Lung microvascular endothelial cell (primary cell): ENCODE data around the gene CRYAA. TPM values are rescaled to one million over a fixed set of nuclear protein-coding genes. Genes with fewer than 3 reads are reported as not detected.
"Not testable (repeated sequence)": the region's sequence is repeated elsewhere in the genome, so short reads cannot be mapped to it uniquely, and the experiment has no call there.

ENCODE experiments used
- DNase-seq, 2 donors: peaks; one replicate each; pipeline versions ENCODE4 v3.0.0 to v3.0.0-alpha.2; 2010; ENCODE audit warnings: low read depth in 2 of 2
- total RNA-seq: library from RNA; depleted of rRNA; stranded (reverse); fragments of >200 nt; gene quantifications from 2 replicates; pipeline ENCODE4 v1.2.1, GENCODE V29; 2014

Gene CRYAA
- total RNA-seq, 1 donor from 2014 or later = not detected

GRCh38 chr21:43177043-43177906 is 8.5 kb downstream of the CRYAA start:
- not testable (repeated sequence) for DNase-seq

GRCh38 chr21:43178175-43178826 is 9.5 kb downstream of the CRYAA start:
- DNase-seq = not testable (repeated sequence)

DNA sequence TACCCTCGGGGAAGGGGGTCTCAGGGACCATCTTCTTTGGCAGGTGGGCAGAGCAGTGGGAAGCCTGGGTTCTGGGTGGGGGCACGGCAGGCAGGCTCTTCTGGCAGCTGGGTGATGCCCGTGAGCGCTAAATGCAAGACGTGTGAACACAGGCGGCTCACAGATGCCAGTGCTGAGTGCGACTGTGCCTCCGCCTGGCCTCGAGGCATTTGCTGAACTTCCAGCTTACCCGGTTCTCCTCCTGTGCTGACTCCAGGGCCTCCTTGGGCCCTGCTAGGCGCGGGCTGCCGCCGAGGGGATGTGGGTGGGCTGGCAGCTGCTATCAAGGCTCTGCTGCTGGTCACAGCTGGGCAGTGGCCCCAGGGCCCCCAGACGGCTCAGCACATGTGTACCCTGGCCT is 12.2 kb downstream of the CRYAA start:
- not testable (repeated sequence) for DNase-seq

DNA sequence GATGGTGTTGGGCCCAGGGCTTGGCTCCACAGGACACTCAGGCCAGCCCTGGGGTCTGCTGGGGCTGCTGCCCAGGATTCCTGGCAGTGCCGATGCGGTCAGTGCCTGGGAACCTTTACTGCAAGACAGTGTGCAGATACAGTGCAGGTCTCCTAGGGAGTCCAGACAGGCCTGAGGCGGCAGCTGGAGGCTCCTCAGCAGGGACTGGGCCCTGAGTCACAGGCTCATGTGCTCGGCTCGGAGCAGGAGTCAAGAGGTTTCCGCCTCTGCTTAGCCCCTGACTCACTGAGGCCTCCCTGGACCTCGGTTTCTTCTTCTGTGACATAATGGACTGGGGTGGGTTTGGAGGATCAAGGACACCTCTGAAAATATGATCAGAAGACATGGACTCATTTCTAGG is 18.5 kb downstream of the CRYAA start:
- not testable (repeated sequence) for DNase-seq

GRCh38 chr21:43187715-43188114 is 18.9 kb downstream of the CRYAA start:
- DNase-seq = no peak

DNA sequence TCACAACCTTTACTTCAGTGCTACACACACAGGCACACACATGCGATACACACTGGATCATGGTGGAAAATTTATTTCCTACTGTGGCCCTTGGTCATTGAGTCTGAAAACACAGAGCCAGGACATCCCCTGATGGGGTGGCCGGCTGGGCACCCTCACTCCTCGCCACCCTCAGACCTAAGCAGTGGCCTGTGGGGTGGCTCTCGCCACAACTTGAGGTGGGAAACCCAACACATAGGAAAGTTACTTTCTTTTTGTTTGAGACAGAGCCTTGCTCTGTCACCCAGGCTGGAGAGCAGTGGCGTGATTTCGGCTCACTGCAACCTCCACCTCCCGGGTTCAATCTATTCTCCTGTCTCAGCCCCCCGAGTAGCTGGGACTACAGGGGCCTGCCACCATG is 19.4 kb downstream of the CRYAA start:
- DNase-seq = no peak

DNA sequence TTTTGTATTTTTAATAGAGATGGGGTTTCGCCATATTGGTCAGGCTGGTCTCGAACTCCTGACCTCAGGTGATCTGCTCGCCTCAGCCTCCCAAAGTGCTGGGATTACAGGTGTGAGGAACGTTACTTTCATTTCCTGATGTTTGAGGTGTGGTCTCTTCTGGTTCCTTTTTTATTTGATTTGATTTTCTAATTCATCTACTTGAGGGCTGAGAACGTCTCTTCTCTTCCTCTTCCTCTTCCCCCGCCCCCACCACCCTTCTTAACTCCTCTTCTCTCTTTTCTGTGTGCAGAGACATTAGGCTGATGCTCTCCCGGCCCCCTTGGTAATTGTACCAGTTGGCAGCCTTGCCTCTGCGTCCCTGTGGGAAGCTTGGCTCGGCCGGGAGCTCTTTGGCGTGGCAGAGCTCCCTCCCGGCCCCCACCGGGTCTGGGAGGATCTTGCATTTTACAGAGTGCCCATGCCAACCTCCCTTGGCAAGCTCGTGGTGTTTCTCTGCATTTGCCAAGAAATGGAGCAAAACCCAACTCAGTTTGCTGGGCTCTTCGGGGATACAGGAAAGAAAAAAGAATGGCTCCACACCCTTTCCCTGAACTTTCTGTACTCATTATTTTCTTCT is 19.9 kb downstream of the CRYAA start:
- DNase-seq = no peak

GRCh38 chr21:43189936-43190335 is 21.1 kb downstream of the CRYAA start:
- no peak for DNase-seq

- DNase-seq = no peak
Measured at GRCh38 chr21:43190544-43190943, 21.7 kb downstream of the CRYAA start.

DNA sequence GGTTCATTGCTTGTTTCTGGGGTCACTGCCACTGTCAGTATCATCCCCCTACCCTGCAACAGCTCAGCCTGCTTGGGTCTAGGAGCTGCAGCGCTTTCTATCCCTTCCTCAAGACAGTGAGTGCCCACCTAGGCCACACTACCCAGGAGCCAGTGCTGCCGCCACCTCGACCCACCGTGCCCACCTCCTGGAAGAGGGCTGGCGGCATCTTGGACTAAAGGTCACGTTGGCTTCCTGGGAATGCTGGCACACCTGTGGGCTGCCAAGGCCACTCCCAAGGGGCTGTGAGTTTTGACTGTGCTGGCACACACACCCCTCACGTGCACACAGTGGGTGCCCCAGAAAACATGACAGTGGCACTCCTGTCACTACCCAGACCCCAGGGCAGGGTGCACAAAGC is 22.1 kb downstream of the CRYAA start:
- DNase-seq = no peak

DNA sequence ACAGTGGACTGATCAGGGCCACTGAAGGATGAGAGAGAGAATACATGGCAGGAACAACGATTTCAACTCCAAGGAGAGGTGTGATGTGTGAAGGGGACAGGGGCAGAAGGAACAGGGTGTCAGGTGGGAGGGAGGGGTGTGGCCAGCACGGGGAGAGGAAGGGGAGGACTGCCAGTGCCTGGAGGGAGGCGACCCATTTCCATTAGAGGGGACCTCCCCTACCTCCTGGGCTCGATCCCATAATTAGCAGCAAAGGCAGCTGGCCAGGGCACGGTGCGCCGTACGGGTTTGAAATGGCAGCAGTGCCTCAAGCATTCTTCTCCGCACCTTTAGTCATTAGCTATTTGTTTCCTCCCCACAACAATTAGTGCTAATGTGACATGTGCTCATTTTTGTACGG is 22.7 kb downstream of the CRYAA start:
- DNase-seq = no peak

DNA sequence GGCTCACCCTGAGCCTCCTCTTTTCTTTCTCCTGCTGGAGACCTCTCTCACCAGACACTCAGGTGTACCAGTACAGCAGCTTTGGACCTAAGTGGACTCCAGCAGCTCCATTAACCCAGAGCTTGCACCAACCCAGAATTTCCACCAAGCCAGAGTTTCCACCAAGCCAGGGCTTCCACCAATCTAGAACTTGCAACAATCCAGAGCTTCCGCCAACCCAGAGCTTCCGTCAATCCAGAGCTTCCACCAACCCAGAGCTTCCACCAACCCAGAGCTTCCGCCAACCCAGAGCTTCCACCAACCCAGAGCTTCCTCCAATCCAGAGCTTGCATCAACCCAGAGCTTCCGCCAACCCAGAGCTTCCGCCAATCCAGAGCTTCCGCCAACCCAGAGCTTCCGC is 23.2 kb downstream of the CRYAA start:
- no peak for DNase-seq

DNA sequence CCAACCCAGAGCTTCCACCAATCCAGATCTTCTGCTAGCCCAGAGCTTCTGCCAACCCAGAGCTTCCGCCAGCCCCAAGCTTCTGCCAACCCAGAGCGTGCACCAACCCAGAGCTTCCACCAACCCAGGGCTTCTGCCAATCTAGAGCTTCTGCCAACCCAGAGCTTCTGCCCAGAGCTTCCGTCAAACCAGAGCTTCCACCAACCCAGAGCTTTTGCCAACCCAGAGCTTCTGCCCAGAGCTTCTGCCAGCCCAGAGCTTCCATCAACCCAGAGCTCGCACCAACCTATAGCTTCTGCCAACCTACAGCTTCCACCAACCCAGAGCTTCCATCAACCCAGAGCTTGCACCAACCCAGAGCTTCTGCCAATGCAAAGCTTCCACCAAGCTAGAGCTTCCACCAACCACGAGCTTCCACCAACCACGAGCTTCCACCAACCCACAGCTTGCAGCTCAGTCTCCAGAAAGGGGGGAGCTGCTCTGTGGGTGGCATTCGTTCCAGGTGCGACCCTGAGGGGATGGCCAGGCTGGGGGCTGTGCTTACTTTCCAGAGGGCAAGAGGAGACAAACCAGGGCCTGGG is 23.8 kb downstream of the CRYAA start:
- no peak for DNase-seq

DNA sequence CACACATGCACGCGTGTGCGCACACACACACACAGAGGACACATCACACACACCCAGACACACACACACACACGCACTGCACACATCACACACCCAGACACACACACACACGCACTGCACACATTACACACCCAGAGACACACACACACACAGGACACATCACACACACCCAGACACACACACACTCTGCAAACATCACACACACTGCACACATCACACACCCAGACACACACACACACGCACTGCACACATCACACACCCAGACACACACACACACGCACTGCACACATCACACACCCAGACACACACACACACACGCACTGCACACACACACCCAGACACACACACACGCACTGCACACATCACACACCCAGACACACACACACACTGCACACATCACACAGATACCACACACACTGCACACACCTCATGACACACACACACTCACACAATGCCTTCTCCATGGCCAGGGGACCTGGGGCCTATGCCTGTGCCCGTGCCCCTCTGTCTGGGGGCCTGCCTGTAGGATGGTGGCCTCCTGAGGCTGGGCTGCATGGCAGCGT is 24.4 kb downstream of the CRYAA start:
- no peak for DNase-seq

DNA sequence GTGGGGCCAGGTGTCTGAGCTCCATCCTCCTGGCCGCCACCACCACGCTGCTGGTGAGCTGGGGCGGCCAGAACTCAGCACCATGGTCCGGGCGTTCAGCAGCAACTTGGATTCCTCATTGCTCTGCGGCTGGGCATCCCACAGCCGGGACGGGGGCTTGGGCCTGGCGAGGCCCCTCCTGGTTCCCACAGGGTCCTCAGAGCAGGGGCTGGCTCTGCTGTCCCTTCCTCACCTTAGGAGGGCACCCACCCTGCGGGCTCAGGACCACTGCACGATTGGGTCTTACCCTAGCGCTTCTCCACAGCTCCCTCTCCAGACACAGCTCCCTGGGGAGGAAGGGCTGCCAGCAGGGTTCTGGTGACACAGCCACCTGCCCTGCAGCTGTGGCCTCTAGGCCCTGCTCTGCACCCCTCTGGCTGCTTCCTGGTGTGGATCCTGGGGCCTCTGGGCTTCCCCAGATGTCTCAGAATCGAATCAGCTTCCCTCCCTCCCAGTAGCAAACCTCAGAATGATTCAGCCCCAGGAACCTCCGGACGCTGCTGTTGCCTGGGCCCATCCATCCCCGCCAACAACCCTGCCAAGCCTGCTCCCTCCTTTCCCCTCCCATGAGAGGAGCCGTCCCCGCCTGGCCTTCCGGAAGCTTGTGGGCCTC is 25.0 kb downstream of the CRYAA start:
- DNase-seq = peak in 1 of 2 donors; percentile 82

GRCh38 chr21:43194303-43195120 is 25.7 kb downstream of the CRYAA start:
- DNase-seq = no peak

DNA sequence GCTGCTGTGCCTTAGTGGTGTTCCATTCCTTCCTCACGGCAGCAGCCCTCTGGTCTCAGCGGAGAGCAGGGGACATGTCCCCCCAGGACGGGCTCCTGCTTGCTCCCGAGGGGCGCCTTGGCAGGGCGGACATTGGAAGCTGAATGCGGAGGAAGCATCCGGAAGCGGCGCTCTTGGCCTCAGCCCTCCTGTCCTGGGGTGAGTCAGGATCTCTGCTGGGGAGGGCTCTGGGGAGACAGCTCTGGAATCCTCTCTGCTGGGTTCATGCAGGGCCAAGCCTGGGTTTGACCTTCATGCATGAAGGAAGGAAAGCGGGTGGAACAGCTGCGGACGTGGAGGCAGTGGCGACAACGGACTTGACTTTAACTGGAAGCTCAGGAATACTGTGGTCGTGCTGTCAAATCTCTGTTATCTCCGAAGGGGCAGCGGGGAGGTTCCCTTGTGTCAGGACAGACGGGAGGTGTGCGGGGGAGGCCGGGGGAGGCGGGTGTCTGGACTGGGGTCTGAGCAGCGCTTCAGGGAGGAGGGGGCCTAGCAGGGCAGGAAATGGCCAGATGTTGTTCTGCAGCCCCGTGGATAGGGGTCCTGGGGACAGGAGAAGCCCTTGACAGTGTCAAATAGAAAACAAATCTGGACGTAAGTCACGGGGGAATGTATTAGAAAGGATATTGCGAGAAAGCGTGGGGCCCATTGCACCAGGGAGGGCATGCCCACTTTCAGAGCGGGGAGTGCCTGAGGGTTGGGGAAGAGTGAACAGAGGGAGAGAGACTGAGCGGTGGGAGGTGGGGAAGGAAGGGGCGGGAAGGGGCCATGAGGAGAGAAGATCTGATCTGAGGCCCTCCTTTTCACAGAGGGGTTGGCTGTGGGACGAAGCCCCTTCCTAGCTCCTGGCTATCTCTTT is 26.6 kb downstream of the CRYAA start:
- DNase-seq = peak in 1 of 2 donors; percentile 44

- no peak for DNase-seq
Measured at GRCh38 chr21:43196826-43197225, 28.0 kb downstream of the CRYAA start.

- no peak for DNase-seq
Measured at GRCh38 chr21:43198376-43198775, 29.6 kb downstream of the CRYAA start.
